DMS114 treated with DMSO at 0.1 percent for 48 hours (cell line): ENCODE measurements around the gene CYP4B1.

ENCODE experiments used
- DNase-seq: peaks from one replicate; lab custom pipeline; 2025; ENCODE audit not compliant: unreplicated experiment; lab: John Stamatoyannopoulos, UW

Gene CYP4B1

DNA sequence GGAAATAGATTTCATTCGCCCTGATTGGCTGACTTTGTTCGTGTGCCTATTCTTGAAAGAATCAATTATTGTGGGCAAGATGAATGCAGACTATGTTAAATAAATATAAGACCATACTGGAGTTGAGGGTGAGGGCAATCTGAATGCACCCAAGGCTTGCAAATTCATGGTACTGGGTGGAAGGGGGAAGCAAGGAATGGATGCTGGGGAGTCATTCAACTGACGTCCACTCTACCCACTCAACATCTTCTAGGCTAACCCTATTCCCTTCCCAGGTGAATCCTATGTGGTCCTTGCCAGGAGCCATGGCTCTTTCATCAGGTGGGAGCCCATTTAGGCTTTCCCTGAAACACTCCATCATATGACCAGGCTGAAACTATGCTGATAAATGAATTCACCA is 5.7 kb upstream of the CYP4B1 start:
- no peak for DNase-seq

- DNase-seq, result no peak
Measured at GRCh38 chr1:46797696-46798470, 963 bp upstream of the CYP4B1 start.

DNA sequence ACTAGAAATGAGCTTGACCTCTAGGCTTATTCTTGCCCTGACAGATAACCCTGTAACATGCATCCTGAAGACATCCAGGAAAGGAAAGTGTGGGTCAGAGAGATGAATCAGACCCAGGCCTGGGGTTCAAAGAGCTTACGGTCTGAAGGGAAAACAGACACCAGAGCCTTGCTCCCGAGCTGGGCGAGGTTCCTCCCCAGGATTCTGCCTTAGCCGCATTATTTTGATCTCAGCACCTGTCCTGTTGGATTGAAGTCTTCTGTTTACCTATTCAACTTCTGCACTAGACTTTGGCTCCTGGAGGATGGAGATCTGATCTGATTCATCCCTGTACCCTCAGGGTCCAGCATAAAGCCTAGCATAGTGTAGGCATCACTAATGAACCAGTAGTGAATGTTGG is 1.9 kb downstream of the CYP4B1 start:
- DNase-seq, result no peak

DNA sequence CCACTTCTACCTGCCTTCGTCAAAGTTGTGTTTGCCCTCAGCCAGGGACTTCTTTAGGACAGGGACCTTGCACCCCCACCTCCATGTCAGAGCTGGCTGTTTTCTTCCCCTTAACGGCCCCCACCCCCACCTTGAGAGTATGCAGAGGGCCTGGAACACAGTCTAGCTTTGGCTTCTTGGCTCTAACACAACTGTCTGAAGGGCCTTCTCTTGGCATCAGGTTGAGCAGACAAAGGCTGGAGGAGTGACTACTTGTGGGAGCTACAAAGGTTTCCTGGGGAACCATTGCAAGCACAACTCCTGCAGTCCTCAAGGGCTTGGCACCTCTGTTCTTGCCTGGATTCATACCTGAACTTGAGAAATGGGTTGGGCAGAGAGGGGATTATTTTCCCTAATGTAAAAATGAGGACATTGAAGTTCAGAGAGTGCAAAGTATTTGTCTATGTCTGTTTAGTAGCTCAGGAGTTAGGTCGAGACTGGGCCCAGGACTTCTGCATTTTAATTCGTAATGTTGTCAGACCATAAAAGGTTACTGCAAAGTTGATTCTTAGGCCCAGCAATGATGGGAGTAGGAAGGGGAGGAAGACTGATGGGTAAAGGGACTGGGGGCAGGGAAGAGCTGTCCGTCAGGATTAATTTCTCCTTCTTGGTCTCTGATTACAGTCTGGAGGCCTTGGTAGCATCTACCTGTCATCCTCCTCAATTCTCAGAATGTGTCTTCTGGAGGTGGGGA is 2.6 kb downstream of the CYP4B1 start:
- DNase-seq, result no peak

DNA sequence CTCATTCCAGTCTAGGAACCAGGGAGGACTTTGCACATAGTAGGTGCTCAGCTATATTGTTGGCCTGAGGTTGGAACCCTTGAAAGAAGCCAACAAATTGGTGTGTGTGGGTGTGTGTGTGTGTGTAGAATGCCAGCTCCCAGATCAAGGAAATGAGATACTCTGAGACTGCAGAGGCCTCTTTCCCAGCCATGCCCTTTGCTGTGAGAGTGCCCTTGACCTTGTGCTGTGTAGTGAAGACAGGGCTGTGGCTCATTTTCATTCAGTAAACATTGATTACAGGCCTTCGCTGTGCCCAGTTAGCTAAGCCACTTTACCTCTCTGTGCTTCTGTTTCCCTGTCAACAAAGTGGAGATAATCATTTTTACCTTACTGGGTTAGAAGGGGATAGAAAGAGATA is 3.2 kb downstream of the CYP4B1 start:
- DNase-seq, result no peak

DNA sequence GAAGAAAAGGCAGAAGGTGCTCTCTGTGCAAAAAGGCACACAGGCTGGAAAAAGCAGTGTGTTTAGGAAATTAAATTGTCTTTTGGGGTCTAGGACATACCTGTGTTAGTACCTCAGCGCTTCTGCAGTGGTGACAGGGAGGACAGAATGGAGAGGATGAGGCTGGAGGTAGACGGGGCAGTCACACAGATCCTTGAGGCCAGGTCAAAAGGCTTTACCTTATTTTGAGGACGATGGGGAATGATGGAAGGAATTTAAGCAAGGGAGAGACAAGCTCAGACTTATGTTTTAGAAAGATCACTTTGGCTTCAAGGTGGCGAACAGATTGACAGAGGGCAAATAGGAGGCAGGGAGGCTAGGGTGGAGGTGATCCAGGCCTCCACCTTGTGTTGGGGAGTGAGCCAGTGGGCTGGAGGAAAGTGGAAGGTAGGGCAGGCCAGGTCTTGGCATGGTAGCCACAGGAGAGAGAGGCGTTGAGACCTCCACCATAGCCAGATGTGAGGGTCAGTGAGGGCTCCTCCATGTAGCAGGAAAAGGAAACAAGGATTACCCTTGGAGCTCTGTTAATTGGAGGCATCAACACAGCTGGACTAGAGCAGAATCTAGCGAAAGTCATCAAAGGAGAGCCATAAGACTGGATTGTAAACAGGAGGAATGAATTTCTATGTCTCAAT is 4.2 kb downstream of the CYP4B1 start:
- no peak for DNase-seq

DNA sequence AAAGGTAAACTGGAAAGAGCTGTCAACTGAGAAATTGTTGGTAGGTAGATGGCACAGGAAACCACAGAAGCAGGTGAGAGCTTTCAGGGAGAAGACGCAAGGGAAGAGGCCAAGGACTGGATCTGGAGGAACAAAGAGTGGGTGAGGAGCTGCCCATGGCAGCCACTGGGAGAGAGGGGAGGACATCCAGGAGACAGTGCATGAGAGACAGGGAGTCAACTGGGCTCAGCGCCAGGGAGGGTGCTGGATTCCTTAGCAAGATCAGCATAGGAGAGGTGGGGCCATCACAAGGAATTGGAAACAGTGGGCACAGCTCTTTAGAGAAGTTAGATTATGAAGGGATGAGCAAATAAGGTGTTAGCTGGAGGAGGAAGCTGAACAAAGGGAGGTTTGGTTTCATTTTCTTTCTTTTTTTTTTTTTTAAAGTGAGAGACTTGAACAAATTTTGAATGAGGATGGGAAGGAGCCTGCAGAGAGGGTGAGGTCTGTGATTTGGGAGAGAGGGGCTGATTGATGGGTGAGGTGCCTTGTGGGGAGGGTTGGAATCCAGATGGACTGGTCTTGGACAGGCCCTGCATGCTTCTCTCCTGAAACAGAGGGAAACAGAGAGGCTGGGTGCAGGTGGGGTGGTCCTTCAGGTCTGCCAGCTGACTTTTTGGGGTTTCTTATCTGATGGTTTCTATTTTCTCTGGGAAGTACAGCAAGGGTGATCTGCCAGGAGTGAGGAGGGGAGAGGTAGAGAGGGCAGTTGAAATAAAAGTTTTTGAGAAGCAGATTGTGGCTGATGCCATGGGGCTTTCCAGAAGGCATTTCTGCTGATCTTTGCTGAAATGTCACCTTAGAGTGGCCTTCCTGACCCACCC is 5.4 kb downstream of the CYP4B1 start:
- no peak for DNase-seq

- no peak for DNase-seq
Measured at GRCh38 chr1:46804926-46805325, 6.1 kb downstream of the CYP4B1 start.

- DNase-seq, result no peak
Measured at GRCh38 chr1:46805755-46806154, 6.9 kb downstream of the CYP4B1 start.

GRCh38 chr1:46806196-46807020 is 7.6 kb downstream of the CYP4B1 start:
- no peak for DNase-seq

DNA sequence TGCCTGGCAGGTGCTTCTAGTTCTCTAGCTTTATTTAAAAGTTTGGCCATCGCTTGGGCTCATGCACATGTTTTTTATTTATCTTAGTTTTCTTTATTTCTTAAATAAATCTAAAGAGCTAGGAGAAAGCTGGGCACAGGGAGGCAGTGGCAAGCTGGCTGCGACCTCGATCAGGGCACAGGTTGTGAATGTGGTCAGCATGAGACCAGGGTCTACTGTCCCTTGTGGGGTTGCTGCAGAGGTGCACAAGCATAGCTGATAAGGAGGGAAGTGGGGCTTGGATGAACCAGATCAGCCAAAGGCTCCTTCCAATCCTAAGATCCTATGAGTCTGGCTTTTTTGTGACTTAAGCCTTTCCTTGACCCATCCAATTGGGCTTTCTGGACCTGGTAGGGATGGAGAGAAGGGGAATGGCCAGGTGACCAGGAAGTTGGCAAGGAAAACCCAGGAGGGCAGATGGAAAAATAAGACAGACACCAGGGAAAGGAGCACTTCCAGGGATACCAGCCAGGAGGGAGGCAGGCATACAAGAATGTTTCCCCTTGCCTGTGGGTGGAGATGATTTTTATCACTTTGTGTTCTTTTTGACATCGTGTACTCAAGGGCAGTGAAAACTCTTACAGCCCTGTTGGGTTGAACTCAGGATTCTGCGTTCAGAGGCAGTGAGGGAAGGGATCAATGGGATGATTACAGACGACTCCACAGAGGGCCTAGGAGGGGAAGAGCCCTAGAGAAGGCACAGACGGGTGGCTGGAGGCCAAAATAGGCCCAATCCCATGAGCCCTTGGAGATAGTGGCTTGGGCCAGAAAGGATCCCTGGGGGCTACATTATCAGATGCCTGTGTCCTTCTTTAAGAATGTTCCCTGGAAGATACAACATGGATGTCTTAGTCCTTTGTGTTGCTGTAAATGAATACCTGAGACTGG is 8.5 kb downstream of the CYP4B1 start:
- DNase-seq, result no peak

DNA sequence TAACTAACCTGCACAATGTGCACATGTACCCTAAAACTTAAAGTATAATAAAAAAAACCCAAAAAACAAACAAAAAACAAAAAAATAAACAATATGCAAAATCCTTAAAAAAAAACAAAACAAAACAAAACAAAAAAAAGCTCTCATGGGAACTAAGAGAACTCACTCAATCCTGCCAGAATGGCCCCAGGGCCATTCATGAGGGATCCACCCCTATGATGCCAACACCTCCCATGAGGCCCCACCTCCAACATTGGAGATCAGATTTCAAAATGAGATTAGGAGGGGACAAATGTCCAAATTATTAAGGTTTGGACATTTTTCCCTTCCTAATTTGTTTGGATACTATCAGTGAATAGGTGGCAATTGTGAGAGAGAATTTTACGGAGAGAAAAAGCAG is 10.2 kb downstream of the CYP4B1 start:
- DNase-seq, result no peak

- DNase-seq, result no peak
Measured at GRCh38 chr1:46809904-46810303, 11.1 kb downstream of the CYP4B1 start.

DNA sequence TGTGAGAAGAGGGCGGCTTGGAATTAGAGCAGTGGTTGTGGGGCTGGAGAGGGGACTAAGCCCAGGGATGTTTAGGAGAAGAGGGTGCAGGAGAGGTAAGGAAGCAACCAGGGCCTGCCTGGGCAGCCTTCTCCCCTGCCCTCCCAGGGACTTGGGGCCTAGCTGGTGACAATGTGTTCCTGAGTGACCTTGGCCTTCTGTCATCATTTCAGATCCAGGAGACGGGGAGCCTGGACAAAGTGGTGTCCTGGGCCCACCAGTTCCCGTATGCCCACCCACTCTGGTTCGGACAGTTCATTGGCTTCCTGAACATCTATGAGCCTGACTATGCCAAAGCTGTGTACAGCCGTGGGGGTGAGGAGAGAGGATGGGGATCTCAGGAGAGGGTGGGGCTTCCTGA is 11.8 kb downstream of the CYP4B1 start:
- no peak for DNase-seq

DNA sequence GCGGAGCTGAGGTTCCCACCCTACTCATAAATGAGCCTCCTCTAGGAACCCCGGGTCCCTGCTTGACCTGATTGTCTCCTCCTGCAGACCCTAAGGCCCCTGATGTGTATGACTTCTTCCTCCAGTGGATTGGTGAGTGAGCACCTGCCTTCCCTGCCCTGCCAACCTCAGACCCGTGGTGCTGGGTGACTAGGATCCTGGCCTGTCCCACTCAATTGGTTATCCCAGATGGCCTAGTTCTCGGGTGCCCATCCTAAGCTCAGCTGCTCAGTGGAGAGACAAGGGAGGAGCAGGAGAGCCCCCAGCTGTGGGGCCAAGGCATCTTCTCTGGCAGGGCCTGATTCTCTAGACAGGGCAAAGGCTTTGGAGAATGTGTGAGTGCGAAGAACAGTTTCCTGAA is 12.2 kb downstream of the CYP4B1 start:
- DNase-seq, result no peak

- no peak for DNase-seq
Measured at GRCh38 chr1:46812065-46812963, 13.5 kb downstream of the CYP4B1 start.

DNA sequence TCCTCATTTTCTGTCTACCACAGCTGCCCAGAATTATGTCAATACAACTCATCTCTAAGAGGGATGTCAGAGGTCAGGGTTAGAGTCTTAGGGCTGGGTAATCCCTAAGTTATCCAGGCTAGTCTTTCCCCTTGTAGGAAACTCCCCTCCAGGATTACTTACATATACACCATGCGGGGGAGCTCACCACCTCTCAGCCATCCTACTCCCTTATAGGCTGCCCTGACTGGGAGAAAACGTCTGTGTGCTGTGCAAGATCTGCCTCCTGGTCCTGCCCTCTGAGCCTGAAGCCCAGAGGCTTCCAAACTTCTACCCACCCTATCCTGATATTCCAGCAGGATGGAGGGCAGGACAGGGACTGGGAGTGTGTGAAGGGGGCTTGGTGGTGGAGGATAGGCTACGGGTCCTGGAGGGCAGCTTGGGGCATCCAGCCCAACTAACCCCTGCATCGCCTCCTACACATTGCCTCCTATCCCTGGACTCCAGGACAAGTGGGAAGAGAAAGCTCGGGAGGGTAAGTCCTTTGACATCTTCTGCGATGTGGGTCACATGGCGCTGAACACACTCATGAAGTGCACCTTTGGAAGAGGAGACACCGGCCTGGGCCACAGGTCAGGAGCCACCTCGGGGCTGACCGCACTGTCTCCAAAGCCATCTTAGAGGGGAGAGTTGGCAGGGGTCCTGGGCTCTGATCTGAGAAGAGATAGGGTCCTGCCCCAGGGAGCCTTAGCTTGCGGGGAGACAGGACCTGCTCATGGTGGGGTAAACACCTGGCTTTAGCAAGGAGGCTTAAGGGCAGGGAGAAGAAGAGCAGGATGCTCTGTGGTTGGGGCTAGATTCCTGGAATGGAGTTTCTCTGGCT is 14.4 kb downstream of the CYP4B1 start:
- DNase-seq, result no peak
